Sigmoid colon (tissue), 7 donors: Measurements from ENCODE around the gene PRPF31. TPM values are rescaled to one million over a fixed set of nuclear protein-coding genes. Genes with fewer than 3 reads are reported as not detected.

Experiments used
- DNase-seq: peaks from one replicate; pipeline ENCODE4 v3.0.0-alpha.2; 2019
- H3K27ac ChIP-seq, 4 donors: fragments of 200-600 bp; sonication (generic); one replicate each; pipeline ENCODE4 v1.5.1; 2016 to 2019; ENCODE audit warnings: mild to moderate bottlenecking in 1 of 4
- H3K27me3 ChIP-seq, 3 donors: fragments of 200-600 bp; sonication (generic); one replicate each; pipeline ENCODE4 v1.5.1; 2019; ENCODE audit warnings: mild to moderate bottlenecking in 1 of 3
- H3K36me3 ChIP-seq, 4 donors: fragments of 200-600 bp; sonication (generic); one replicate each; pipeline ENCODE4 v1.5.1; 2016 to 2019
- H3K4me1 ChIP-seq, 4 donors: fragments of 200-600 bp; sonication (generic); one replicate each; pipeline ENCODE4 v1.5.1; 2017 to 2019
- H3K4me3 ChIP-seq, 4 donors: fragments of 200-600 bp; sonication (generic); one replicate each; pipeline ENCODE4 v1.5.1; 2017 to 2019; ENCODE audit warnings: mild to moderate bottlenecking in 2 of 4, moderate library complexity in 1 of 4
- H3K9me3 ChIP-seq, 4 donors: fragments of 200-600 bp in 3 of 4; sonication (generic) in 3 of 4; one replicate each; pipeline versions ENCODE4 v1.5.1 to v1.6.1; 2013 to 2019
- CTCF ChIP-seq, 4 experiments: fragments of 450-650 bp in 3 of 4; fragments of 200-600 bp in 1 of 4; IDR thresholded peaks; one replicate each; pipeline ENCODE4 v1.5.1; 2016 to 2019; ENCODE audit warnings: antibody characterized with exemption in 4 of 4, mild to moderate bottlenecking in 3 of 4, moderate library complexity in 2 of 4
- EP300 ChIP-seq, 4 donors: sonication (generic); formaldehyde crosslinking; IDR thresholded peaks; one replicate each; pipeline ENCODE4 v1.6.1; 2017; ENCODE audit warnings: antibody characterized with exemption in 4 of 4
- POLR2A ChIP-seq, 2 donors: fragments of 450-650 bp; IDR thresholded peaks; one replicate each; pipeline ENCODE4 v1.6.1; 2016; ENCODE audit warnings: antibody characterized with exemption in 2 of 2, mild to moderate bottlenecking in 2 of 2, moderate library complexity in 2 of 2
- POLR2AphosphoS5 ChIP-seq, 4 donors: sonication (generic); formaldehyde crosslinking; IDR thresholded peaks; one replicate each; pipeline ENCODE4 v1.6.1; 2017; ENCODE audit warnings: antibody characterized with exemption in 4 of 4
- WGBS, 2 donors: extraction: QIAGEN DNeasy Blood & Tissue Kit; methylation state at CpG; one replicate each; pipeline ENCODE4 v1.1.7; 2013; 5-methylcytosine and 5-hydroxymethylcytosine counted together
- intact Hi-C: fragments of 100-400 bp; cut with DNase I; formaldehyde crosslinking; loops from one replicate; pipeline ENCODE4 v1.15.1; 2023
- polyA plus RNA-seq, 3 donors: library from polyadenylated mRNA; stranded (reverse); fragments of 200-250 nt; gene quantifications; one replicate each; pipeline ENCODE4 v1.2.3, GENCODE V29; 2013
- total RNA-seq, 4 donors: library from RNA; depleted of rRNA; stranded (reverse); fragments of >200 nt; gene quantifications; one replicate each; pipeline ENCODE4 v1.1.0, GENCODE V29; 2016
- donor health status: healthy with polysubstance abuse.
- donor health status: Bipolar disorder and iron deficiency.
- donor health status: healthy.

PRPF31 gene
- total and polyA plus RNA-seq, 7 donors: 25.0 to 60.9 (median 51.0) TPM

- Histone ChIP-seq H3K36me3 (peaks cover 49 to 94% (median 63%) of the 10 kb centered on the region in 4 donors), H3K27ac (no peak overlapping the region), H3K9me3 (no peaks in the 10 kb centered on the region), H3K27me3 (no peaks in the 10 kb centered on the region), H3K4me1 (no peaks in the 10 kb centered on the region), H3K4me3 (no peak overlapping the region)
- DNase-seq: no peak
- intact Hi-C loops: no loop called here
- no peak for TF ChIP-seq CTCF (IDR thresholded peaks at IDR 0.05)
- TF ChIP-seq POLR2AphosphoS5 (IDR thresholded peaks at IDR 0.05): no peak
- TF ChIP-seq EP300 (IDR thresholded peaks at IDR 0.05): no peak
- TF ChIP-seq POLR2A (IDR thresholded peaks at IDR 0.05): no peak
- WGBS, 2 donors: 90 to 94% methylated on average over 20 of the region's 20 CpGs
Measured at GRCh38 chr19:54128441-54128725, 12.8 kb downstream of the PRPF31 start.

GRCh38 chr19:54128796-54129616, 13.5 kb downstream of the PRPF31 start:
- H3K27ac ChIP-seq: no peak overlapping the region
- no peak for TF ChIP-seq EP300 (IDR thresholded peaks at IDR 0.05)
- no peak for TF ChIP-seq POLR2A (IDR thresholded peaks at IDR 0.05)
- no peak for TF ChIP-seq POLR2AphosphoS5 (IDR thresholded peaks at IDR 0.05)
- TF ChIP-seq CTCF (IDR thresholded peaks at IDR 0.05): no peak
- intact Hi-C loops: no loop called here

GRCh38 chr19:54129617-54129996, 14.1 kb downstream of the PRPF31 start:
- TF ChIP-seq POLR2A (IDR thresholded peaks at IDR 0.05) (no peak), POLR2AphosphoS5 (IDR thresholded peaks at IDR 0.05) (no peak), CTCF (IDR thresholded peaks at IDR 0.05) (no peak), EP300 (IDR thresholded peaks at IDR 0.05) (no peak)
- H3K36me3 ChIP-seq: peaks cover 45 to 82% (median 51%) of the 10 kb centered on the region in 4 donors

More at GRCh38 chr19:54128796-54129616, 13.5 kb downstream of the PRPF31 start:
- Histone ChIP-seq H3K4me3 (no peak overlapping the region), H3K9me3 (no peaks in the 10 kb centered on the region), H3K4me1 (no peaks in the 10 kb centered on the region), H3K36me3 (peaks cover 49 to 88% (median 57%) of the 10 kb centered on the region in 4 donors), H3K27me3 (no peaks in the 10 kb centered on the region)
- 96 to 97% methylated on average over 41 of the region's 41 CpGs for WGBS, 2 donors
- DNase-seq: no peak

GRCh38 chr19:54133312-54133956, 17.9 kb downstream of the PRPF31 start:
- Histone ChIP-seq H3K27ac (no peak overlapping the region), H3K36me3 (peaks cover 13 to 44% (median 14%) of the 10 kb centered on the region in 4 donors), H3K4me1 (peaks cover 0 to 18% (median 13%) of the 10 kb centered on the region in 4 donors), H3K4me3 (no peak overlapping the region), H3K9me3 (no peaks in the 10 kb centered on the region), H3K27me3 (no peaks in the 10 kb centered on the region)
- WGBS, 2 donors: 77 to 84% methylated on average over 10 of the region's 10 CpGs
- TF ChIP-seq POLR2AphosphoS5 (IDR thresholded peaks at IDR 0.05) (no peak), CTCF (IDR thresholded peaks at IDR 0.05) (no peak), POLR2A (IDR thresholded peaks at IDR 0.05) (no peak), EP300 (IDR thresholded peaks at IDR 0.05) (no peak)
- intact Hi-C loops: no loop called here
- no peak for DNase-seq

More at GRCh38 chr19:54129617-54129996, 14.1 kb downstream of the PRPF31 start:
- Histone ChIP-seq H3K9me3 (no peaks in the 10 kb centered on the region), H3K27ac (no peak overlapping the region), H3K4me1 (no peaks in the 10 kb centered on the region), H3K4me3 (no peak overlapping the region), H3K27me3 (no peaks in the 10 kb centered on the region)
- 97% methylated on average over 20 of the region's 20 CpGs for WGBS, 2 donors
- intact Hi-C loops: no loop called here
- no peak for DNase-seq
